ENCODE measurements around the gene INPP5A. TPM values are rescaled to one million over a fixed set of nuclear protein-coding genes. Genes with fewer than 3 reads are reported as not detected.

Gene INPP5A
- total RNA-seq, 1 experiment from 2014 or later: 12.3 TPM

GRCh38 chr10:132653721-132654120 is 116.1 kb downstream of the INPP5A start:
- H3K27ac ChIP-seq (ENCODE audit: low read depth, low read length): no peak overlapping the region
- intact Hi-C loops (cut with micrococcal nuclease): no loop called here
- H2AFZ ChIP-seq (ENCODE audit: low read depth, low read length, poor library complexity, severe bottlenecking): no peak overlapping the region
- TF ChIP-seq EZH2 (IDR thresholded peaks at IDR 0.05) (no peak), ATF3 (IDR thresholded peaks at IDR 0.05) (no peak), EGR1 (IDR thresholded peaks at IDR 0.05; ENCODE audit: low read depth) (no peak), CBX3 (IDR thresholded peaks at IDR 0.05; ENCODE audit: low read depth) (no peak), POLR2A (IDR thresholded peaks at IDR 0.05; ENCODE audit: borderline replicate concordance, extremely low read depth, insufficient read depth, insufficient read length) (no peak), POLR2AphosphoS5 (IDR thresholded peaks at IDR 0.05; ENCODE audit: low read depth, low read length) (no peak), SIN3A (IDR thresholded peaks at IDR 0.05; ENCODE audit: low read depth) (no peak), TCF7L2 (IDR thresholded peaks at IDR 0.05; ENCODE audit: borderline replicate concordance, extremely low read depth, insufficient read depth, insufficient read length) (no peak)
- TF ChIP-seq, protein P1, sequence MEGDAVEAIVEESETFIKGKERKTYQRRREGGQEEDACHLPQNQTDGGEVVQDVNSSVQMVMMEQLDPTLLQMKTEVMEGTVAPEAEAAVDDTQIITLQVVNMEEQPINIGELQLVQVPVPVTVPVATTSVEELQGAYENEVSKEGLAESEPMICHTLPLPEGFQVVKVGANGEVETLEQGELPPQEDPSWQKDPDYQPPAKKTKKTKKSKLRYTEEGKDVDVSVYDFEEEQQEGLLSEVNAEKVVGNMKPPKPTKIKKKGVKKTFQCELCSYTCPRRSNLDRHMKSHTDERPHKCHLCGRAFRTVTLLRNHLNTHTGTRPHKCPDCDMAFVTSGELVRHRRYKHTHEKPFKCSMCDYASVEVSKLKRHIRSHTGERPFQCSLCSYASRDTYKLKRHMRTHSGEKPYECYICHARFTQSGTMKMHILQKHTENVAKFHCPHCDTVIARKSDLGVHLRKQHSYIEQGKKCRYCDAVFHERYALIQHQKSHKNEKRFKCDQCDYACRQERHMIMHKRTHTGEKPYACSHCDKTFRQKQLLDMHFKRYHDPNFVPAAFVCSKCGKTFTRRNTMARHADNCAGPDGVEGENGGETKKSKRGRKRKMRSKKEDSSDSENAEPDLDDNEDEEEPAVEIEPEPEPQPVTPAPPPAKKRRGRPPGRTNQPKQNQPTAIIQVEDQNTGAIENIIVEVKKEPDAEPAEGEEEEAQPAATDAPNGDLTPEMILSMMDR (IDR thresholded peaks at IDR 0.05 in 2 of 3, conservative IDR thresholded peaks at IDR 0.05 in 1 of 3; ENCODE audit: borderline replicate concordance in 1 of 3, insufficient read depth in 1 of 3, low read depth in 2 of 3, low read length in 2 of 3): no peak
- TF ChIP-seq, protein P2, sequence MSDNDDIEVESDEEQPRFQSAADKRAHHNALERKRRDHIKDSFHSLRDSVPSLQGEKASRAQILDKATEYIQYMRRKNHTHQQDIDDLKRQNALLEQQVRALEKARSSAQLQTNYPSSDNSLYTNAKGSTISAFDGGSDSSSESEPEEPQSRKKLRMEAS (IDR thresholded peaks at IDR 0.05): no peak
- ChIA-PET RAD21 (ENCODE audit: low non-redundant PET in 1 of 2, low total read pairs in 2 of 2, uncharacterized antibody in 2 of 2, unreplicated experiment in 2 of 2) (no interaction called here), POLR2A (no interaction called here), CTCF (no interaction called here)
- H3K4me2 ChIP-seq (ENCODE audit: low read length): no peak overlapping the region
- no peak overlapping the region for H3K9ac ChIP-seq (ENCODE audit: low read length)
- no peak overlapping the region for H3K4me3 ChIP-seq (replicated peaks in 1 of 2; ENCODE audit: low read depth in 1 of 2, low read length in 2 of 2)
- H3K27me3 ChIP-seq (ENCODE audit: insufficient read depth, low read length): no peaks in the 10 kb centered on the region
- no peaks in the 10 kb centered on the region for H3K4me1 ChIP-seq (ENCODE audit: control insufficient read depth in 1 of 2, insufficient read depth in 2 of 2, low read length in 2 of 2)
- H3K36me3 ChIP-seq (ENCODE audit: control insufficient read depth in 1 of 2, insufficient read depth in 2 of 2, low read length in 2 of 2): no peaks in the 10 kb centered on the region
- no TSS peak for BruUV-seq (replicated peaks)
- no peaks in the 10 kb centered on the region for H4K20me1 ChIP-seq (ENCODE audit: insufficient read depth)
- no peaks in the 10 kb centered on the region for H3K9me3 ChIP-seq (ENCODE audit: control insufficient read depth in 1 of 2, insufficient read depth in 1 of 2, low read depth in 1 of 2, low read length in 2 of 2)
- no peak for DNase-seq (ENCODE audit: low read depth, low spot score)
- no peaks in the 10 kb centered on the region for H3K79me2 ChIP-seq (ENCODE audit: insufficient read depth, low read length)
- no peak for ATAC-seq
- no peaks in the 10 kb centered on the region for H3K9me2 ChIP-seq (ENCODE audit: insufficient read depth)
